ENCODE data around the gene PPP1R37.

The PPP1R37 gene

GRCh38 chr19:45147835-45148676 is 55.1 kb downstream of the PPP1R37 start:
- no peak overlapping the region for H3K4me3 ChIP-seq (ENCODE audit: low read depth, low read length)
- DNase-seq (ENCODE audit: low read depth) = no peak
- no peak for TF ChIP-seq CTCF (IDR thresholded peaks at IDR 0.05; ENCODE audit: insufficient read depth, low read depth, low read length, missing control alignments)

GRCh38 chr19:45149129-45149528 is 56.1 kb downstream of the PPP1R37 start:
- no peak for TF ChIP-seq CTCF (IDR thresholded peaks at IDR 0.05; ENCODE audit: insufficient read depth, low read depth, low read length, missing control alignments)
- no peak overlapping the region for H3K4me3 ChIP-seq (ENCODE audit: low read depth, low read length)
- no peak for DNase-seq (ENCODE audit: low read depth)

- no peak overlapping the region for H3K4me3 ChIP-seq (ENCODE audit: low read depth, low read length)
- no peak for DNase-seq (ENCODE audit: low read depth)
- no peak for TF ChIP-seq CTCF (IDR thresholded peaks at IDR 0.05; ENCODE audit: insufficient read depth, low read depth, low read length, missing control alignments)
These were observed 57.2 kb downstream of the PPP1R37 start for GRCh38 chr19:45150180-45150579.

GRCh38 chr19:45150751-45151281 is 57.8 kb downstream of the PPP1R37 start:
- no peak overlapping the region for H3K4me3 ChIP-seq (ENCODE audit: low read depth, low read length)
- no peak for DNase-seq (ENCODE audit: low read depth)
- no peak for TF ChIP-seq CTCF (IDR thresholded peaks at IDR 0.05; ENCODE audit: insufficient read depth, low read depth, low read length, missing control alignments)

- TF ChIP-seq CTCF (IDR thresholded peaks at IDR 0.05; ENCODE audit: insufficient read depth, low read depth, low read length, missing control alignments) = no peak
- no peak for DNase-seq (ENCODE audit: low read depth)
- H3K4me3 ChIP-seq (ENCODE audit: low read depth, low read length) = no peak overlapping the region
These were observed 58.3 kb downstream of the PPP1R37 start for GRCh38 chr19:45151320-45151719.

- no peak overlapping the region for H3K4me3 ChIP-seq (ENCODE audit: low read depth, low read length)
- no peak for TF ChIP-seq CTCF (IDR thresholded peaks at IDR 0.05; ENCODE audit: insufficient read depth, low read depth, low read length, missing control alignments)
- no peak for DNase-seq (ENCODE audit: low read depth)
These were observed 59.0 kb downstream of the PPP1R37 start for GRCh38 chr19:45151821-45152503.

Measured in GM12865 (cell line).